Measurements from ENCODE around the gene ZFP62. TPM values are rescaled to one million over a fixed set of nuclear protein-coding genes. Genes with fewer than 3 reads are reported as not detected.
A peak's percentile ranks its signal among the peaks of the same experiment; 100 is the strongest.

The ZFP62 gene
- total and polyA plus RNA-seq, 9 donors: 22.4 to 31.7 (median 24.4) TPM

DNA sequence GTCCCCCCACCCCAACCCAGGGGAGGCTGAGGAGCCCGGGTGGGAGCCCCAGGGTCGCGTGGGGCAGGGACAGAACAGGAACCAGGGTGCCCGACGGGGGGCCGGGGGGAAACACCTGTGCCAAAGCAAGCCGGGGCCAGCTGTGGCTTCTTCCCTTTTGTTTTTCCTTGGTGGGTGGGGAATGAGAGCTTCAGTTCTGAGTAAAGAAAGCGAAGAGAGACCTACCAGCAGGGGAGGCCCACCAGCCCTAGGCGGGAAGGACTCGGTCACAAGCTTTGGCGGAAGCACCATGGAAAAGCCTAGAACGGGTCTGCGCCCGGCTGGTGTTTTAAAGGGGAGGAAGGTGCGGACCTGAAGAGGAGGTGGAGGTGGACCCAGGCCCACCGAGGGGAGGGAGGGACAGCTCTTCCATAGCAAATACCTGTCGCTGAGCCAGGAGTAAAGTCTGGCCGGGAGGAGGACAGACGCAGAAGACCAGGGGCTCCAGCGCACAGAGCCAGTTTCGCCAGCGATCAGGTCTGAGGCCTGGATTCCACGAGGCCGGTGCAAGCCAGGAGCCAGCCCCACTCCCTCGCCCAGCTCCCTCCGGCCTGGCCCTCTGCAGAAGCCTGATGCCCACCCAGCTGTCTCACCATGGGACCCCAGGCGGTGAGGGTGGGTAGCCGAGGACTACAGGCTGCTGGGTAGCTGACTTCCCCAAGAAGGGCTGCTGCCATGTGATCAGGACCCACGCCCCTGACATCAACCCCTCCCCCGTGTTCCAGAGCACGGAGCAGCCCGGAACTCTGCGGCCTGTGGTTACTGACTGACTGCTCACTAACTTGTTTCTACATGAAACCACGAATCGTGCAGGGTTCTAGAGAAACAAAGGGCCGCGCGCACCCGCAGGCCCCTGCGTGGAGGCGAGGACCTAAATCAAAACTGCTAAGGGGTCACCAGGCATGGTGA lies 57.6 kb downstream of the ZFP62 start:
- peaks cover 37% of the 10 kb centered on the region for H3K36me3 ChIP-seq (ENCODE audit: control insufficient read depth, insufficient read depth, low read length)
- peak; percentile 88 for DNase-seq
- peak overlapping the region; percentile 99 for H3K27ac ChIP-seq (ENCODE audit: low read length)
- H3K4me3 ChIP-seq (ENCODE audit: low read length): peak overlapping the region; percentile 63
- no peaks in the 10 kb centered on the region for H3K27me3 ChIP-seq (ENCODE audit: control insufficient read depth, insufficient read depth, low read length)
- H3K4me1 ChIP-seq (ENCODE audit: control insufficient read depth, insufficient read depth, low read length): peaks cover 68% of the 10 kb centered on the region
- no peaks in the 10 kb centered on the region for H3K9me3 ChIP-seq (replicated peaks; ENCODE audit: control insufficient read depth, low read depth, low read length)
- 28% methylated on average over 32 of the region's 41 CpGs for WGBS (ENCODE audit: insufficient coverage)

DNA sequence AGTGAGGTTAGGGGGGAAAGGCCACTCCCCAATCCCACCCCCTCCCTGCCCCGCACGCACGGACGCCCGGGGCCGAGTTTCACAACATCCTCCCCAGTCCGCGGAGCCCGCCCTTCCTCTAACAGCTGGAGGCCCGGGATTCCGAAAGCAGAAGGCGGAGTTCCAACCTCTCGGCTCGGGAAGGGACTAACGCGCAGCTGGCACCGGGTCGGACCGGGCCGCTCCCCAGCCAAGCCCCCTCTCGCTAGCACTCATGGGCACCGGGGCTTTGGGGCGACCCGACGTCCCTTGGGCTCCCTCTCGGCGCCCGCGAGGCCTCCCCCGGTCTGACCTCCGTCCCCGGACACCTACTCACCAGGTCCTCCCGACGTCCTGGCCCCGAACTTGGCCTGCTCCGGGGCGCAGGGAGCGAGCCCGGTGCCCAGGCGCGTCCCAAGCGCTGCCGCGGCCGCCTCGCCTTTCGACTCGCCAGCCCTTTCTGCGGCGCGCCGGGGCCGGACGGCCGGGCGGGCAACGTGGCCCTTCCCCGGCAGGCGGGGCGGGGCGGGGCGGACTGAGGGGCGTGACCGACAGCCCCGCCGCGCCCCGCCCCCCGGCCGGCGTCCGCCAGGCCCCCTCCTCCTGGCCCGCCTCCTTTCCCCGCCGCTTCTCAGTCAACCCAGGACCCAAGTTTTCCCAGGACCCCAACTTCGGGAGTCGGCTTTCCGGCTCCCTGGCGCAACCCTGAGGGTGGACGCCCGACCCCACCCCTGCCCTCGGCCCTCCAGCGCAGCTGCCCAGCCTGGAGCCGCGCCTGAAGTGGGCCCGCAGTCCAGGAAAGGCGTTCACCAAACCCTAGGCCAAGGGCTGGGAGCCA lies 58.5 kb downstream of the ZFP62 start, which contains the start of gene MGAT1:
Gene MGAT1 (minus strand): TSS at position 482 of the 856 bp plus-strand sequence. CDS start 9,835 bp downstream, outside the sequence.
- H3K4me1 ChIP-seq (ENCODE audit: control insufficient read depth, insufficient read depth, low read length): peaks cover 70% of the 10 kb centered on the region
- peak; percentile 94 for DNase-seq

DNA sequence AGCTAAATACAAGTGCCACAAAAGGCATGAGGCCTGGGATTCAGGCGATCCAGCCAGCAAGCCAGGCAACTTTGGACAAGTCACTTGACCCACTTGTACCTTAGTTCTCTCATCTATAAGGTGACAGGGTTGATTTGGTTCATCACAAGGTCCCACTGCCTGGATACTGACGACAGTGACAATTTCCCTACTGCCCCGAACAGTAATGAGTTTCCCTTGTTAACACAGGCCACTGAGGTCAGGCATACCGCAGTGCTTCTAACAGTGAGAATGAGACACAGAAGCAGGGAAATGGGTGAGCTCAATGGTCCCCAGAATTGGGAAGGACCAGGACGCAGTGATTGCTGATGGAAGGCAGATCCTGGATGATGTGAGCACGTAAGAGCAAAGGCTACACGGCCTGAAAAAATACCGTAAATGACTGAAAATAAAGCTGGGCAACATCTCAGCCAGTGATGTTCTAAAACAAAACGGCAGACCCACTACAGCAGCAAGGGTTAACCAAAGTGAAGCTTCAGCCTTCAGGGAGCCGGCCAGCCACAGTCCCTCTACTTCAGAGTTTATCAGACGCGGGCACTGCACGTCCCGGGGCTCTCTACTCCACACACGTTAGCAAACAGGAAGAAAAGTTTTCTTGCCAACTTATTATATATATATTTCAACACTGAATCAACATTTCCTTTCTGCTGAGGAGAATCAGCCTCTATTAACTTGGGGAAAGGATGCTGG lies 59.3 kb downstream of the ZFP62 start:
- 20% methylated on average over 8 of the region's 15 CpGs for WGBS (ENCODE audit: insufficient coverage)
- Histone ChIP-seq H3K4me3 (ENCODE audit: low read length) (peak overlapping the region; percentile 91), H3K9me3 (replicated peaks; ENCODE audit: control insufficient read depth, low read depth, low read length) (no peaks in the 10 kb centered on the region), H3K27ac (ENCODE audit: low read length) (peak overlapping the region; percentile 96), H3K4me1 (ENCODE audit: control insufficient read depth, insufficient read depth, low read length) (peaks cover 65% of the 10 kb centered on the region), H3K27me3 (ENCODE audit: control insufficient read depth, insufficient read depth, low read length) (no peaks in the 10 kb centered on the region), H3K36me3 (ENCODE audit: control insufficient read depth, insufficient read depth, low read length) (peaks cover 34% of the 10 kb centered on the region)
- no peak for DNase-seq

More for the DNA sequence above, 58.5 kb downstream of the ZFP62 start, which contains the start of gene MGAT1:
- peak within 1 kb of the TSS; percentile 99 for H3K27ac ChIP-seq (ENCODE audit: low read length)
- no peaks in the 10 kb centered on the region for H3K27me3 ChIP-seq (ENCODE audit: control insufficient read depth, insufficient read depth, low read length)
- H3K36me3 ChIP-seq (ENCODE audit: control insufficient read depth, insufficient read depth, low read length): peaks cover 38% of the 10 kb centered on the region
- H3K4me3 ChIP-seq (ENCODE audit: low read length): peak within 1 kb of the TSS; percentile 91
- no peaks in the 10 kb centered on the region for H3K9me3 ChIP-seq (replicated peaks; ENCODE audit: control insufficient read depth, low read depth, low read length)
- under 1% methylated on average over 74 of the region's 87 CpGs for WGBS (ENCODE audit: insufficient coverage)

DNA sequence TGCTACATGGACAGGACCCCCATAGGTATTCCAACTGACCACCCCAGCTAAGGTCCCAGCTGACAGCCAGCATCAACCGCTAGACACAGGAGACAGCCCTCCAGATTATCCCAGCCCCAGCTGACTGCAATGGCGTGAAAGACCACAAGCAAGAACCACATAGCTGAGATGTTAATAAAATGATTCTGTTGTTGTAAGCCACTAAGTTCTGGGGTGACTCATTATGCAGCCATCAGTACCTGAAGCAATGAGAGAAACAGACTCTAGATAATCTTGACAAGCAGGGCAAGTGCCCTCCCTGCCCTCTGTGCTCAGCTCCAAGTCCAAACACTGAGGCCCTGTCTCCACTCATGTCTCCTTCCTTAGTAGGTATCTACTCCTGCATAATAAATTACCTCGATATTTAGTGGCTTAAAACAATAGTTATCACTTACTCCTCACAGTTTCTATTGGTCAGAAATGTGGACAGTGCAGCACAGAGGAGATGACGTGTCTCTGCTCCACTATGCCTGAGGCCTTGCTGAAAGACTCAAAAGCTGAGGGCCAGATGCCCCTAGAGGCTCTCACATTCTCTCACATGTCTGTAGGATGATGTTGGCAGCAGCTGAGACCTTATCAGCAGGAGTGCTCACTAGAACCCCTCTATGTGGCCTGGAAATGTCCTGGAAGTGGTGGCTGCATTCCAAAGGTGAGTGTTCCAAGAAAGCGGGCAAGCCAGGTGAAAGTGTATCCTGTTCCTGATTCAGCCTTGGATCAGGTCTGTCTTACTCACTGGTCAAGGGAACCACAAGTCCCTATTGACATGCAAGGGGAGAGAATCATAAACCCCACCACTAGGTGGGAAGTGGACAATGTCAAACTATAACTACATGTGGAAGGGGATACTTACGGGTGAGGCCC lies 60.9 kb downstream of the ZFP62 start:
- no peak overlapping the region for H3K27ac ChIP-seq (ENCODE audit: low read length)

DNA sequence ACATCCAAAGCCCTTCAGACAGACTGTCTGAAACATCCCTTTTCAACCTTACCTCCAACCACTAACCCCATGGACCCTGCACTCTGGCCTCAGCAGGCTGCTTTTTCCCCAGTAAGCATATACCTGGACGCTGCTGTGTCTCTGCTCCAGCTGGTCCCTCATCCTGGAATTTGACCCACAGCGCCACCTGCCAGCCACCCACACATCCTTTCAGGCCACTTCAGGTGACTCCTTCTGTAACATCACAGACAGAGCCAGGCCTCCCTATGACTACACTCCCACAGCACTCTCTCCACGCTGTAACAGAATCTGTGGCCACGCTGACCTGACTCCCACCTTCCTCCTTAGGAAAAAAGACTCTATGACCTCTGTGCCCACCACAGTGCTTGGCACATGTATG lies 61.9 kb downstream of the ZFP62 start:
- Histone ChIP-seq H3K36me3 (ENCODE audit: control insufficient read depth, insufficient read depth, low read length) (peaks cover 34% of the 10 kb centered on the region), H3K4me3 (ENCODE audit: low read length) (no peak overlapping the region), H3K27ac (ENCODE audit: low read length) (no peak overlapping the region), H3K27me3 (ENCODE audit: control insufficient read depth, insufficient read depth, low read length) (no peaks in the 10 kb centered on the region), H3K9me3 (replicated peaks; ENCODE audit: control insufficient read depth, low read depth, low read length) (no peaks in the 10 kb centered on the region), H3K4me1 (ENCODE audit: control insufficient read depth, insufficient read depth, low read length) (peaks cover 49% of the 10 kb centered on the region)
- WGBS (ENCODE audit: insufficient coverage): 55% methylated on average over 2 of the region's 4 CpGs
- no peak for DNase-seq

More for the DNA sequence above, 60.9 kb downstream of the ZFP62 start:
- Histone ChIP-seq H3K36me3 (ENCODE audit: control insufficient read depth, insufficient read depth, low read length) (peaks cover 36% of the 10 kb centered on the region), H3K27me3 (ENCODE audit: control insufficient read depth, insufficient read depth, low read length) (no peaks in the 10 kb centered on the region), H3K9me3 (replicated peaks; ENCODE audit: control insufficient read depth, low read depth, low read length) (no peaks in the 10 kb centered on the region), H3K4me3 (ENCODE audit: low read length) (no peak overlapping the region), H3K4me1 (ENCODE audit: control insufficient read depth, insufficient read depth, low read length) (peaks cover 58% of the 10 kb centered on the region)
- no CpG with 5 or more reads among the region's 6 CpGs for WGBS (ENCODE audit: insufficient coverage)
- DNase-seq: no peak

DNA sequence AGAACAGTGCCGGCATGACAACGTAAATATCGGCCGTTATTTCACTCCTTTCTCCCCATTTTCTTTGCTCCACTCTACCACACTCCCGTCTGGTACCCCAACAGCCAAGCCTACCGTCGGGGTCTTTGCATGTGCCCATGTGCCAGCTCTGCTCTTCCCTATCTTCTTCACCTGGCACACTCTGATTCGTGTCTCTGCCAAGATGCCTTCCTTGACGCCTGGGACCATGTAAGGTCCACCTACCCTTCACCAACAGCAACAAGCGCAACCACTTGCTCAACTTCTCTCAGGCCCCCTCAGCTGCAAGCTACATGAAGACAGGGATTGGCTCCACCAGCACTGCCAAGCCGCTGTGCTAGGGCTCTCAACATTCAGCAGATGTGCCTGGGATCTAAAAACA lies 62.9 kb downstream of the ZFP62 start:
- no peak for DNase-seq
- Histone ChIP-seq H3K27me3 (ENCODE audit: control insufficient read depth, insufficient read depth, low read length) (no peaks in the 10 kb centered on the region), H3K27ac (ENCODE audit: low read length) (no peak overlapping the region), H3K4me1 (ENCODE audit: control insufficient read depth, insufficient read depth, low read length) (peaks cover 39% of the 10 kb centered on the region), H3K9me3 (replicated peaks; ENCODE audit: control insufficient read depth, low read depth, low read length) (no peaks in the 10 kb centered on the region), H3K36me3 (ENCODE audit: control insufficient read depth, insufficient read depth, low read length) (peaks cover 33% of the 10 kb centered on the region), H3K4me3 (ENCODE audit: low read length) (no peak overlapping the region)
- WGBS (ENCODE audit: insufficient coverage): 91% methylated on average over 7 of the region's 11 CpGs

Other genes with a start within 250 kb of the ZFP62 start
- gene FLT4, start 211.7 kb downstream of the ZFP62 start, total RNA-seq: 6.6 TPM
- 10 to 100 TPM in 2 of 8 donors, 1 to 10 TPM in 6; 5.4 to 12.3 (median 8.9) TPM for gene FLT4, start 211.7 kb downstream of the ZFP62 start, polyA plus RNA-seq (ENCODE audit: insufficient read depth in 1 of 8, insufficient read length in 8 of 8, low replicate concordance in 1 of 8)
- not detected for gene OR2Y1, start 121.2 kb downstream of the ZFP62 start, total RNA-seq
- not detected for gene OR2Y1, start 121.2 kb downstream of the ZFP62 start, polyA plus RNA-seq (ENCODE audit: insufficient read depth in 1 of 8, insufficient read length in 8 of 8, low replicate concordance in 1 of 8)
- 52.1 TPM for gene MGAT1, start 58.5 kb downstream of the ZFP62 start, total RNA-seq
- 100 to 1,000 TPM in 1 of 8 donors, 10 to 100 TPM in 7; 73.9 to 100 (median 84.3) TPM for gene MGAT1, start 58.5 kb downstream of the ZFP62 start, polyA plus RNA-seq (ENCODE audit: insufficient read depth in 1 of 8, insufficient read length in 8 of 8, low replicate concordance in 1 of 8)
- gene BTNL8, start 37.9 kb upstream of the ZFP62 start, total RNA-seq: 0.09 TPM
- gene BTNL8, start 37.9 kb upstream of the ZFP62 start, polyA plus RNA-seq (ENCODE audit: insufficient read depth in 1 of 8, insufficient read length in 8 of 8, low replicate concordance in 1 of 8): 1 to 10 TPM in 2 of 8 donors, under 1 TPM in 4, not detected in 2; 0.09 to 3.0 (median 0.14) TPM
- gene BTNL3, start 127.6 kb upstream of the ZFP62 start, total RNA-seq: not detected
- gene BTNL3, start 127.6 kb upstream of the ZFP62 start, polyA plus RNA-seq (ENCODE audit: insufficient read depth in 1 of 8, insufficient read length in 8 of 8, low replicate concordance in 1 of 8): 1 to 10 TPM in 2 of 8 donors, under 1 TPM in 3, not detected in 3; 0.04 to 1.8 (median 0.08) TPM
- gene BTNL9, start 179.0 kb upstream of the ZFP62 start, total RNA-seq: 5.3 TPM
- 10 to 100 TPM in 6 of 8 donors, 1 to 10 TPM in 2; 7.2 to 23.6 (median 11.5) TPM for gene BTNL9, start 179.0 kb upstream of the ZFP62 start, polyA plus RNA-seq (ENCODE audit: insufficient read depth in 1 of 8, insufficient read length in 8 of 8, low replicate concordance in 1 of 8)